HepG2 (cell line): Measurements from ENCODE around the gene ROM1. TPM values are rescaled to one million over a fixed set of nuclear protein-coding genes. Genes with fewer than 3 reads are reported as not detected.

Experiments used
- AGO1 ChIP-seq: fragments of 200-400 bp; formaldehyde crosslinking; IDR thresholded peaks from 2 replicates; pipeline ENCODE4 v1.6.1; 2017; ENCODE audit warnings: mild to moderate bottlenecking, low read depth, low read length, moderate library complexity; ENCODE audit not compliant: poor library complexity, severe bottlenecking
- ARNT2 ChIP-seq: sonication (generic); formaldehyde crosslinking; IDR thresholded peaks from 2 replicates; pipeline ENCODE4 v1.8.0; 2022; ENCODE audit warnings: mild to moderate bottlenecking, low read depth, missing genetic modification reagents, moderate library complexity
- ATF4 ChIP-seq, 2 experiments: fragments of 450-650 bp in 1 of 2; sonication (generic) in 1 of 2; formaldehyde crosslinking; IDR thresholded peaks; 2 replicates each; pipeline versions ENCODE4 v1.5.0 to v1.8.0; 2020 to 2022; ENCODE audit warnings: mild to moderate bottlenecking in 1 of 2, missing genetic modification reagents in 1 of 2
- HDAC2 ChIP-seq: sonication (generic); formaldehyde crosslinking; IDR thresholded peaks from 2 replicates; pipeline ENCODE4 v1.4.0; 2020; ENCODE audit warnings: missing genetic modification reagents
- HNF4G ChIP-seq, 2 experiments: sonication (generic) in 1 of 2; formaldehyde crosslinking in 1 of 2; IDR thresholded peaks; 2 replicates each; pipeline versions ENCODE4 v1.4.0 to v1.6.1; 2011 to 2020; ENCODE audit warnings: borderline replicate concordance in 2 of 2, low read depth in 2 of 2, mild to moderate bottlenecking in 2 of 2, low read length in 1 of 2, missing genetic modification reagents in 1 of 2, moderate library complexity in 1 of 2
- HNRNPLL ChIP-seq: fragments of 200-400 bp; formaldehyde crosslinking; IDR thresholded peaks from 2 replicates; pipeline ENCODE4 v1.6.1; 2017; ENCODE audit warnings: mild to moderate bottlenecking, low read depth, low read length; ENCODE audit not compliant: poor library complexity, severe bottlenecking
- KAT7 ChIP-seq: IDR thresholded peaks from 2 replicates; pipeline ENCODE4 v1.6.1; 2018; ENCODE audit warnings: borderline replicate concordance, missing compliant biosample characterization
- KAT8 ChIP-seq: IDR thresholded peaks from 2 replicates; pipeline ENCODE4 v1.6.1; 2016; ENCODE audit warnings: missing genetic modification reagents, missing compliant biosample characterization
- MIER2 ChIP-seq: IDR thresholded peaks from 2 replicates; pipeline ENCODE4 v1.6.1; 2016; ENCODE audit warnings: missing biosample characterization, missing genetic modification reagents
- MIXL1 ChIP-seq: IDR thresholded peaks from 2 replicates; pipeline ENCODE4 v1.6.1; 2016
- MTA1 ChIP-seq: sonication (generic); formaldehyde crosslinking; IDR thresholded peaks from 2 replicates; pipeline ENCODE4 v1.4.0; 2020; ENCODE audit warnings: missing genetic modification reagents, mild to moderate bottlenecking, borderline replicate concordance
- MTA3 ChIP-seq: sonication (generic); formaldehyde crosslinking; IDR thresholded peaks from 2 replicates; pipeline ENCODE4 v1.4.0; 2020; ENCODE audit warnings: missing genetic modification reagents
- THAP8 ChIP-seq: sonication (generic); formaldehyde crosslinking; IDR thresholded peaks from 2 replicates; pipeline ENCODE4 v1.5.1; 2020; ENCODE audit warnings: missing genetic modification reagents, mild to moderate bottlenecking, borderline replicate concordance
- TMF1 ChIP-seq: sonication (generic); formaldehyde crosslinking; IDR thresholded peaks from 2 replicates; pipeline ENCODE4 v1.8.1; 2022; ENCODE audit warnings: low read depth, missing genetic modification reagents
- ZNF124 ChIP-seq: sonication (generic); formaldehyde crosslinking; IDR thresholded peaks from 2 replicates; pipeline ENCODE4 v1.4.0; 2020; ENCODE audit warnings: missing genetic modification reagents
- ZNF143 ChIP-seq: sonication (generic); formaldehyde crosslinking; IDR thresholded peaks from 2 replicates; pipeline ENCODE4 v1.4.0; 2020; ENCODE audit warnings: missing genetic modification reagents
- ZNF598 ChIP-seq: sonication (generic); formaldehyde crosslinking; IDR thresholded peaks from 2 replicates; pipeline ENCODE4 v1.5.1; 2020; ENCODE audit warnings: mild to moderate bottlenecking, missing genetic modification reagents, borderline replicate concordance
- ZNF709 ChIP-seq: sonication (generic); formaldehyde crosslinking; IDR thresholded peaks from 2 replicates; pipeline ENCODE4 v1.5.0; 2020; ENCODE audit warnings: mild to moderate bottlenecking, missing genetic modification reagents
- ZNF747 ChIP-seq: sonication (generic); formaldehyde crosslinking; IDR thresholded peaks from 2 replicates; pipeline ENCODE4 v1.8.1; 2023; ENCODE audit warnings: missing genetic modification reagents, mild to moderate bottlenecking, borderline replicate concordance
- ZNF773 ChIP-seq: sonication (generic); formaldehyde crosslinking; IDR thresholded peaks from 2 replicates; pipeline ENCODE4 v1.4.0; 2020; ENCODE audit warnings: missing genetic modification reagents, borderline replicate concordance
- ZNF879 ChIP-seq: sonication (generic); formaldehyde crosslinking; IDR thresholded peaks from 2 replicates; pipeline ENCODE4 v1.8.1; 2023; ENCODE audit warnings: missing genetic modification reagents
- polyA plus RNA-seq, 8 experiments: library from polyadenylated mRNA; depleted of rRNA in 3 of 8; stranded (reverse) in 7 of 8; unstranded in 1 of 8; fragments of >200 nt; fragmentation: Illumina TruSeq in 4 of 8; extraction: Trizol in 4 of 8; gene quantifications; 2 replicates each; pipeline versions ENCODE4 v1.2.1 to v1.2.3, GENCODE V29; 2011 to 2016; ENCODE audit warnings: low read depth in 4 of 8, missing spikeins in 1 of 8, mixed read lengths in 1 of 8; ENCODE audit not compliant: insufficient read depth in 1 of 8
- total RNA-seq, 5 experiments: library from RNA; depleted of rRNA; stranded (reverse); fragments of >200 nt; fragmentation: Illumina TruSeq; extraction: Trizol; gene quantifications; 2 replicates each; pipeline ENCODE4 v1.2.3, GENCODE V29; 2016; ENCODE audit warnings: low read depth in 1 of 5
- TF ChIP-seq, protein P1 (sequence below): IDR thresholded peaks from 2 replicates; pipeline ENCODE4 v1.6.1; 2012; ENCODE audit warnings: low read depth, low read length, improper control_type of control experiment
- TF ChIP-seq, protein P2 (sequence below): IDR thresholded peaks from 2 replicates; pipeline ENCODE4 v1.6.1; 2016; ENCODE audit warnings: missing genetic modification reagents, missing compliant biosample characterization
- TF ChIP-seq, protein P3 (sequence below): sonication (generic); formaldehyde crosslinking; IDR thresholded peaks from 2 replicates; pipeline ENCODE4 v1.8.0; 2022; ENCODE audit warnings: low read depth, missing genetic modification reagents

The ROM1 gene
- total and polyA plus RNA-seq, 2 of the 13 experiments (the other 11 are each of a cell fraction or from before 2014, with no cell fraction given): 1.2 to 2.4 TPM

- no peak for TF ChIP-seq THAP8 (CRISPR knock-in tag)
- peak; percentile 89 for TF ChIP-seq HDAC2 (CRISPR knock-in tag)
- TF ChIP-seq KAT7 (CRISPR knock-in tag): peak; percentile 89; the same call in 1 of the 2 replicates
- TF ChIP-seq, protein P1, sequence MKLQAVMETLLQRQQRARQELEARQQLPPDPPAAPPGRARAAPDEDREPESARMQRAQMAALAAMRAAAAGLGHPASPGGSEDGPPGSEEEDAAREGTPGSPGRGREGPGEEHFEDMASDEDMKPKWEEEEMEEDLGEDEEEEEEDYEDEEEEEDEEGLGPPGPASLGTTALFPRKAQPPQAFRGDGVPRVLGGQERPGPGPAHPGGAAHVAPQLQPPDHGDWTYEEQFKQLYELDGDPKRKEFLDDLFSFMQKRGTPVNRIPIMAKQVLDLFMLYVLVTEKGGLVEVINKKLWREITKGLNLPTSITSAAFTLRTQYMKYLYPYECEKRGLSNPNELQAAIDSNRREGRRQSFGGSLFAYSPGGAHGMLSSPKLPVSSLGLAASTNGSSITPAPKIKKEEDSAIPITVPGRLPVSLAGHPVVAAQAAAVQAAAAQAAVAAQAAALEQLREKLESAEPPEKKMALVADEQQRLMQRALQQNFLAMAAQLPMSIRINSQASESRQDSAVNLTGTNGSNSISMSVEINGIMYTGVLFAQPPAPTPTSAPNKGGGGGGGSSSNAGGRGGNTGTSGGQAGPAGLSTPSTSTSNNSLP: peak; percentile 83
- TF ChIP-seq, protein P2, sequence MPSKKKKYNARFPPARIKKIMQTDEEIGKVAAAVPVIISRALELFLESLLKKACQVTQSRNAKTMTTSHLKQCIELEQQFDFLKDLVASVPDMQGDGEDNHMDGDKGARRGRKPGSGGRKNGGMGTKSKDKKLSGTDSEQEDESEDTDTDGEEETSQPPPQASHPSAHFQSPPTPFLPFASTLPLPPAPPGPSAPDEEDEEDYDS (CRISPR knock-in tag): peak; percentile 100
- TF ChIP-seq MIER2: peak; percentile 83; the same call in 1 of the 2 replicates
- peak; percentile 78; the same call in 1 of the 2 replicates for TF ChIP-seq ZNF598 (CRISPR knock-in tag)
- TF ChIP-seq ZNF143 (CRISPR knock-in tag): peak; percentile 62; the same call in 1 of the 2 replicates
- TF ChIP-seq, protein P3, sequence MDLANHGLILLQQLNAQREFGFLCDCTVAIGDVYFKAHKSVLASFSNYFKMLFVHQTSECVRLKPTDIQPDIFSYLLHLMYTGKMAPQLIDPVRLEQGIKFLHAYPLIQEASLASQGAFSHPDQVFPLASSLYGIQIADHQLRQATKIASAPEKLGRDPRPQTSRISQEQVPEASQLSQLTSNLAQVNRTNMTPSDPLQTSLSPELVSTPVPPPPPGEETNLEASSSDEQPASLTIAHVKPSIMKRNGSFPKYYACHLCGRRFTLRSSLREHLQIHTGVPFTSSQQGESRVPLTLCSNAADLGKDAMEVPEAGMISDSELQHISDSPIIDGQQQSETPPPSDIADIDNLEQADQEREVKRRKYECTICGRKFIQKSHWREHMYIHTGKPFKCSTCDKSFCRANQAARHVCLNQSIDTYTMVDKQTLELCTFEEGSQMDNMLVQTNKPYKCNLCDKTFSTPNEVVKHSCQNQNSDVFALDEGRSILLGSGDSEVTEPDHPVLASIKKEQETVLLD (CRISPR knock-in tag): peak; percentile 88
- peak; percentile 25; the same call in 1 of the 2 replicates for TF ChIP-seq MTA1 (CRISPR knock-in tag)
- peak; percentile 96 for TF ChIP-seq MIXL1 (CRISPR knock-in tag)
- peak; percentile 97 for TF ChIP-seq HNRNPLL
- TF ChIP-seq ZNF124: peak; percentile 88; the same call in 1 of the 2 replicates
- TF ChIP-seq ZNF709 (CRISPR knock-in tag): peak; percentile 44; the same call in 1 of the 2 replicates
- peak in 1 of 2 experiments; percentile 53; a peak in 1 of 4 replicates for TF ChIP-seq ATF4 (CRISPR knock-in tag; IDR thresholded peaks at IDR 0.05)
- TF ChIP-seq KAT8: peak; percentile 98
- no peak for TF ChIP-seq ZNF879 (CRISPR knock-in tag)
- 0 out of 2 replicates have a peak, but pooled peaks have one; percentile 62 for TF ChIP-seq ARNT2
- no peak for TF ChIP-seq MTA3 (CRISPR knock-in tag)
- TF ChIP-seq HNF4G (IDR thresholded peaks at IDR 0.05; ENCODE audit: borderline replicate concordance, low read depth, low read length): peak; percentile 49; the same call in 1 of the 2 replicates
- TF ChIP-seq HNF4G (CRISPR knock-in tag; IDR thresholded peaks at IDR 0.05; ENCODE audit: borderline replicate concordance, low read depth): peak; percentile 30; the same call in 1 of the 2 replicates
- TF ChIP-seq AGO1: peak; percentile 83
- TF ChIP-seq TMF1 (CRISPR knock-in tag): no peak
- TF ChIP-seq ZNF747 (CRISPR knock-in tag): peak; percentile 91; the same call in 1 of the 2 replicates
- TF ChIP-seq ZNF773 (CRISPR knock-in tag): 0 out of 2 replicates have a peak, but pooled peaks have one; percentile 15
These were observed 21.5 kb upstream of the ROM1 start, which contains the start of gene TUT1 (continued) for GRCh38 chr11:62591448-62592145.
